IMR-90 (cell line): ENCODE results near the gene IAPP. TPM values are rescaled to one million over a fixed set of nuclear protein-coding genes. Genes with fewer than 3 reads are reported as not detected.

Experiments
- ATAC-seq: fragments of 200-7000 bp; cut with Tn5 transposase; 2 replicates; pipeline ENCODE4 v1.9.1; 2020; ENCODE audit warnings: low read depth, mild to moderate bottlenecking, moderate library complexity
- BruUV-seq: library from RNA; stranded (reverse); fragments of 400-500 nt; replicated peaks from 2 replicates; lab custom pipeline; 2021; lab: Mats Ljungman, UMichigan
- CTCF ChIA-PET: fragments of 300-600 bp; formaldehyde crosslinking; extraction: SDS; loops from one replicate; lab custom pipeline; 2021; ENCODE audit warnings: antibody characterized with exemption; lab: Yijun Ruan, JAX
- POLR2A ChIA-PET: fragments of 300-600 bp; sonication (Branson Sonifier 250); formaldehyde crosslinking; loops from one replicate; lab custom pipeline; 2022; ENCODE audit warnings: antibody characterized with exemption; ENCODE audit not compliant: unreplicated experiment; lab: Charles Lee
- DNase-seq: peaks from one replicate; pipeline ENCODE4 v3.0.0; 2013
- H2AFZ ChIP-seq: replicated peaks from 2 replicates; pipeline ENCODE3; 2013; ENCODE audit warnings: low read length, mild to moderate bottlenecking; ENCODE audit not compliant: poor library complexity
- H2AK5ac ChIP-seq: 2 replicates; pipeline ENCODE4 v1.6.1; 2013; ENCODE audit warnings: low read depth, low read length, inconsistent platforms
- H2AK9ac ChIP-seq: replicated peaks from 2 replicates; pipeline ENCODE3; 2013; ENCODE audit warnings: mild to moderate bottlenecking, low read depth, low read length, moderate library complexity; ENCODE audit not compliant: poor library complexity
- H2BK120ac ChIP-seq: 2 replicates; pipeline ENCODE4 v1.6.1; 2013; ENCODE audit warnings: low read depth, low read length, inconsistent platforms
- H2BK15ac ChIP-seq: 3 replicates; pipeline ENCODE4 v1.6.1; 2013; ENCODE audit warnings: low read depth, low read length, inconsistent platforms
- H2BK20ac ChIP-seq: 2 replicates; pipeline ENCODE4 v1.6.1; 2013; ENCODE audit warnings: low read depth, mild to moderate bottlenecking, inconsistent platforms, low read length, moderate library complexity
- H2BK5ac ChIP-seq: 2 replicates; pipeline ENCODE4 v1.6.1; 2013; ENCODE audit warnings: mild to moderate bottlenecking, low read depth, low read length, inconsistent platforms; ENCODE audit not compliant: poor library complexity, severe bottlenecking
- H3K14ac ChIP-seq: replicated peaks from 2 replicates; pipeline ENCODE4 v1.6.1; 2013; ENCODE audit warnings: low read depth, low read length, inconsistent platforms
- H3K18ac ChIP-seq: 2 replicates; pipeline ENCODE4 v1.6.1; 2013; ENCODE audit warnings: low read depth, low read length, control low read depth
- H3K23ac ChIP-seq: 2 replicates; pipeline ENCODE4 v1.6.1; 2013; ENCODE audit warnings: low read depth, low read length, inconsistent platforms
- H3K27ac ChIP-seq: 2 replicates; pipeline ENCODE4 v1.5.1; 2013; ENCODE audit warnings: mild to moderate bottlenecking, control low read depth, low read length; ENCODE audit not compliant: insufficient read depth
- H3K27me3 ChIP-seq: 2 replicates; pipeline ENCODE4 v1.6.1; 2013; ENCODE audit warnings: low read length; ENCODE audit not compliant: control insufficient read depth, insufficient read depth
- H3K36me3 ChIP-seq: 2 replicates; pipeline ENCODE4 v1.6.1; 2013; ENCODE audit warnings: low read length, mixed read lengths; ENCODE audit not compliant: control insufficient read depth, insufficient read depth
- H3K4ac ChIP-seq: 2 replicates; pipeline ENCODE4 v1.6.1; 2013; ENCODE audit warnings: low read depth, low read length, inconsistent platforms
- H3K4me1 ChIP-seq: 2 replicates; pipeline ENCODE4 v1.6.1; 2013; ENCODE audit warnings: low read length, mixed read lengths; ENCODE audit not compliant: control insufficient read depth, insufficient read depth
- H3K4me2 ChIP-seq: 2 replicates; pipeline ENCODE4 v1.6.1; 2013; ENCODE audit warnings: low read depth, mild to moderate bottlenecking, control low read depth, low read length, moderate library complexity
- H3K4me3 ChIP-seq: 2 replicates; pipeline ENCODE4 v1.5.1; 2013; ENCODE audit warnings: low read depth, mild to moderate bottlenecking, control low read depth, low read length, moderate library complexity; ENCODE audit not compliant: insufficient read depth
- H3K56ac ChIP-seq: 2 replicates; pipeline ENCODE4 v1.6.1; 2013; ENCODE audit warnings: low read length, inconsistent platforms; ENCODE audit not compliant: insufficient read depth; ENCODE audit errors: extremely low read depth
- H3K79me1 ChIP-seq, 2 experiments: 2 replicates each; pipeline ENCODE4 v1.6.1; 2013; ENCODE audit warnings: low read length in 2 of 2, inconsistent platforms in 1 of 2, low read depth in 1 of 2
- H3K9ac ChIP-seq: 2 replicates; pipeline ENCODE4 v1.6.1; 2013; ENCODE audit warnings: low read depth, low read length, control low read depth
- H3K9me1 ChIP-seq: 2 replicates; pipeline ENCODE4 v1.6.1; 2013; ENCODE audit warnings: low read length, inconsistent platforms; ENCODE audit not compliant: insufficient read depth
- H3K9me3 ChIP-seq: 2 replicates; pipeline ENCODE4 v1.6.1; 2013; ENCODE audit warnings: low read length; ENCODE audit not compliant: control insufficient read depth, insufficient read depth
- H4K20me1 ChIP-seq: 2 replicates; pipeline ENCODE4 v1.6.1; 2013; ENCODE audit warnings: low read length, inconsistent platforms; ENCODE audit not compliant: insufficient read depth
- H4K5ac ChIP-seq: 2 replicates; pipeline ENCODE4 v1.6.1; 2013; ENCODE audit warnings: mild to moderate bottlenecking, low read depth, low read length, control low read depth
- H4K8ac ChIP-seq, 2 experiments: 2 replicates each; pipeline ENCODE4 v1.6.1; 2013; ENCODE audit warnings: low read depth in 2 of 2, low read length in 2 of 2, control low read depth in 1 of 2, inconsistent platforms in 1 of 2
- H4K91ac ChIP-seq: 2 replicates; pipeline ENCODE4 v1.6.1; 2013; ENCODE audit warnings: low read depth, low read length, inconsistent platforms; ENCODE audit not compliant: insufficient read depth
- BHLHE40 ChIP-seq: fragments of 150-350 bp; IDR thresholded peaks from 2 replicates; pipeline ENCODE4 v1.6.1; 2016; ENCODE audit warnings: mild to moderate bottlenecking, low read depth, low read length
- CEBPB ChIP-seq: IDR thresholded peaks from 2 replicates; pipeline ENCODE4 v1.6.1; 2012; ENCODE audit warnings: low read depth, low read length, improper control_type of control experiment
- CHD1 ChIP-seq: IDR thresholded peaks from 2 replicates; pipeline ENCODE4 v1.6.1; 2012; ENCODE audit warnings: low read depth, low read length, improper control_type of control experiment
- FOS ChIP-seq: fragments of 150-350 bp; IDR thresholded peaks from 2 replicates; pipeline ENCODE4 v1.6.1; 2016; ENCODE audit warnings: low read depth, low read length
- MAFK ChIP-seq: IDR thresholded peaks from 2 replicates; pipeline ENCODE4 v1.6.1; 2012; ENCODE audit warnings: low read depth, low read length, improper control_type of control experiment
- MAZ ChIP-seq: IDR thresholded peaks from 2 replicates; pipeline ENCODE4 v1.6.1; 2012; ENCODE audit warnings: low read depth, mild to moderate bottlenecking, low read length, improper control_type of control experiment, moderate library complexity, borderline replicate concordance
- MXI1 ChIP-seq: IDR thresholded peaks from 2 replicates; pipeline ENCODE4 v1.6.1; 2012; ENCODE audit warnings: low read depth, mild to moderate bottlenecking, low read length, moderate library complexity, borderline replicate concordance
- NFE2L2 ChIP-seq: fragments of 150-350 bp; IDR thresholded peaks from 2 replicates; pipeline ENCODE4 v1.6.1; 2016; ENCODE audit warnings: low read depth, mild to moderate bottlenecking, low read length
- POLR2A ChIP-seq: IDR thresholded peaks from 2 replicates; pipeline ENCODE4 v1.6.1; 2012; ENCODE audit warnings: mild to moderate bottlenecking, low read depth, low read length
- RAD21 ChIP-seq: IDR thresholded peaks from 2 replicates; pipeline ENCODE4 v1.6.1; 2012; ENCODE audit warnings: low read length, improper control_type of control experiment
- RCOR1 ChIP-seq: IDR thresholded peaks from 2 replicates; pipeline ENCODE4 v1.6.1; 2012; ENCODE audit warnings: mild to moderate bottlenecking, low read length, improper control_type of control experiment; ENCODE audit not compliant: insufficient replicate concordance
- RFX5 ChIP-seq: IDR thresholded peaks from 2 replicates; pipeline ENCODE4 v1.8.0; 2012; ENCODE audit warnings: low read depth, mild to moderate bottlenecking, low read length, moderate library complexity
- SMC3 ChIP-seq: fragments of 150-350 bp; IDR thresholded peaks from 2 replicates; pipeline ENCODE4 v1.6.1; 2016; ENCODE audit warnings: low read depth, mild to moderate bottlenecking, antibody characterized with exemption, low read length, moderate library complexity
- WGBS, 2 experiments: methylation state at CpG; one replicate each; pipeline versions ENCODE4 v1.1.5 to v1.1.7; 2013; ENCODE audit warnings: missing lambda C conversion rate in 2 of 2; ENCODE audit not compliant: insufficient read length in 1 of 2; ENCODE audit errors: extremely low coverage in 2 of 2; 5-methylcytosine and 5-hydroxymethylcytosine counted together
- dilution Hi-C: fragments of 300-500 bp; cut with HindIII; formaldehyde crosslinking; loops from one replicate; pipeline ENCODE4 v1.14.3; 2018; ENCODE audit warnings: low sequenced_read_pairs; ENCODE audit not compliant: unreplicated experiment
- in situ Hi-C: fragments of 300-500 bp; cut with MboI; formaldehyde crosslinking; loops from 3 replicates; pipeline ENCODE4 v1.14.3; 2019; ENCODE audit warnings: low sequenced_read_pairs, inconsistent platforms, mixed read lengths
- intact Hi-C: fragments of 100-400 bp; cut with micrococcal nuclease; formaldehyde crosslinking; loops from 2 replicates; pipeline ENCODE4 v1.10.0; 2022
- polyA plus RNA-seq, 3 experiments: library from polyadenylated mRNA; depleted of rRNA; stranded (reverse); fragments of >200 nt; gene quantifications; 2 replicates each; pipeline ENCODE4 v1.2.3, GENCODE V29; 2012; ENCODE audit warnings: low replicate concordance in 1 of 3
- total RNA-seq: library from RNA; depleted of rRNA; stranded (reverse); fragments of >200 nt; gene quantifications from 2 replicates; pipeline ENCODE4 v1.2.3, GENCODE V29; 2012
- TF ChIP-seq, protein P1 (sequence below): conservative IDR thresholded peaks from 2 replicates; pipeline ENCODE4 v1.5.1; 2012; ENCODE audit warnings: mild to moderate bottlenecking, low read depth, low read length, improper control_type of control experiment
- TF ChIP-seq, protein P2 (sequence below): fragments of 150-350 bp; IDR thresholded peaks from 2 replicates; pipeline ENCODE4 v1.6.1; 2017; ENCODE audit warnings: mild to moderate bottlenecking, antibody characterized with exemption, low read length, low read depth
- TF ChIP-seq, protein P3 (sequence below): fragments of 150-350 bp; IDR thresholded peaks from 2 replicates; pipeline ENCODE4 v1.6.1; 2016; ENCODE audit warnings: low read depth, mild to moderate bottlenecking, low read length, moderate library complexity, borderline replicate concordance

IAPP gene
- total and polyA plus RNA-seq, 2 of the 4 experiments (the other 2 are of a cell fraction), result not detected

DNA sequence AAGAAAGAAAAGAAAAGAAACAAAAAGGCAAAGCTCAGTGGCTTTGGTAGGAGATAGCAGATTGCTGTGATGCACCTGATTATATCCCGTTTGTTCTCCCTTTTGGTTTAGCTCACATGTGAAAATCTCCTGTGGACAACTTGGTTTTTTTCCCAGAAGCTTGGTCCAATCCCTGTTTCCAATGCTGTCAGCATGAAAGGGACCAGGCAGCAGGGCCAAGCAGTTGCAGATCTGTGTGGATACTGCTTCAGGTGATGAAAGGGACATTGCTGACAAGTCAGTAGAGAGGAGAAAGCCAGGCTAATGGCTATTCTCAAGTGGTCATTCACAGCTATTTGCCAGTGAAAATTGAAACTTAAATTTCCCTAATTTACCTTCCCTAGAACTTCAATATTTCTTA lies 19.2 kb upstream of the IAPP start:
- H2AK9ac ChIP-seq, result no peak overlapping the region
- no peak overlapping the region for H3K4me2 ChIP-seq
- no peak overlapping the region for H4K8ac ChIP-seq
- ChIA-PET POLR2A (no interaction called here), CTCF (no interaction called here)
- H3K18ac ChIP-seq, result no peak overlapping the region
- no peak overlapping the region for H3K4me3 ChIP-seq
- no peak overlapping the region for H3K4ac ChIP-seq
- H3K9me1 ChIP-seq, result no peaks in the 10 kb centered on the region
- no peak overlapping the region for H4K5ac ChIP-seq
- no peak overlapping the region for H3K27ac ChIP-seq
- H3K4me1 ChIP-seq, result no peaks in the 10 kb centered on the region
- H2BK20ac ChIP-seq, result no peak overlapping the region
- WGBS, 2 experiments, result 25% methylated on average over 1 of the region's 1 CpG; no CpG with 5 or more reads in 1 of the 2 experiments
- no peak overlapping the region for H2BK15ac ChIP-seq
- no peaks in the 10 kb centered on the region for H3K36me3 ChIP-seq
- no peaks in the 10 kb centered on the region for H4K20me1 ChIP-seq
- TF ChIP-seq MXI1 (no peak), POLR2A (no peak), RCOR1 (no peak), CHD1 (no peak), MAZ (no peak), NFE2L2 (no peak), CEBPB (no peak), MAFK (no peak), RFX5 (no peak), BHLHE40 (no peak), RAD21 (no peak), FOS (no peak), SMC3 (no peak)
- TF ChIP-seq, protein P1, sequence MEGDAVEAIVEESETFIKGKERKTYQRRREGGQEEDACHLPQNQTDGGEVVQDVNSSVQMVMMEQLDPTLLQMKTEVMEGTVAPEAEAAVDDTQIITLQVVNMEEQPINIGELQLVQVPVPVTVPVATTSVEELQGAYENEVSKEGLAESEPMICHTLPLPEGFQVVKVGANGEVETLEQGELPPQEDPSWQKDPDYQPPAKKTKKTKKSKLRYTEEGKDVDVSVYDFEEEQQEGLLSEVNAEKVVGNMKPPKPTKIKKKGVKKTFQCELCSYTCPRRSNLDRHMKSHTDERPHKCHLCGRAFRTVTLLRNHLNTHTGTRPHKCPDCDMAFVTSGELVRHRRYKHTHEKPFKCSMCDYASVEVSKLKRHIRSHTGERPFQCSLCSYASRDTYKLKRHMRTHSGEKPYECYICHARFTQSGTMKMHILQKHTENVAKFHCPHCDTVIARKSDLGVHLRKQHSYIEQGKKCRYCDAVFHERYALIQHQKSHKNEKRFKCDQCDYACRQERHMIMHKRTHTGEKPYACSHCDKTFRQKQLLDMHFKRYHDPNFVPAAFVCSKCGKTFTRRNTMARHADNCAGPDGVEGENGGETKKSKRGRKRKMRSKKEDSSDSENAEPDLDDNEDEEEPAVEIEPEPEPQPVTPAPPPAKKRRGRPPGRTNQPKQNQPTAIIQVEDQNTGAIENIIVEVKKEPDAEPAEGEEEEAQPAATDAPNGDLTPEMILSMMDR, result no peak
- TF ChIP-seq, protein P2, sequence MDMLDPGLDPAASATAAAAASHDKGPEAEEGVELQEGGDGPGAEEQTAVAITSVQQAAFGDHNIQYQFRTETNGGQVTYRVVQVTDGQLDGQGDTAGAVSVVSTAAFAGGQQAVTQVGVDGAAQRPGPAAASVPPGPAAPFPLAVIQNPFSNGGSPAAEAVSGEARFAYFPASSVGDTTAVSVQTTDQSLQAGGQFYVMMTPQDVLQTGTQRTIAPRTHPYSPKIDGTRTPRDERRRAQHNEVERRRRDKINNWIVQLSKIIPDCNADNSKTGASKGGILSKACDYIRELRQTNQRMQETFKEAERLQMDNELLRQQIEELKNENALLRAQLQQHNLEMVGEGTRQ, result no peak
- TF ChIP-seq, protein P3, sequence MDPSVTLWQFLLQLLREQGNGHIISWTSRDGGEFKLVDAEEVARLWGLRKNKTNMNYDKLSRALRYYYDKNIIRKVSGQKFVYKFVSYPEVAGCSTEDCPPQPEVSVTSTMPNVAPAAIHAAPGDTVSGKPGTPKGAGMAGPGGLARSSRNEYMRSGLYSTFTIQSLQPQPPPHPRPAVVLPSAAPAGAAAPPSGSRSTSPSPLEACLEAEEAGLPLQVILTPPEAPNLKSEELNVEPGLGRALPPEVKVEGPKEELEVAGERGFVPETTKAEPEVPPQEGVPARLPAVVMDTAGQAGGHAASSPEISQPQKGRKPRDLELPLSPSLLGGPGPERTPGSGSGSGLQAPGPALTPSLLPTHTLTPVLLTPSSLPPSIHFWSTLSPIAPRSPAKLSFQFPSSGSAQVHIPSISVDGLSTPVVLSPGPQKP, result no peak
- H2AK5ac ChIP-seq, result no peak overlapping the region
- H3K56ac ChIP-seq, result no peak overlapping the region
- no peaks in the 10 kb centered on the region for H3K27me3 ChIP-seq
- BruUV-seq, result no TSS peak
- H2BK120ac ChIP-seq, result no peak overlapping the region
- H2AFZ ChIP-seq, result no peak overlapping the region
- no peak overlapping the region for H3K23ac ChIP-seq
- H3K79me1 ChIP-seq, result no peaks in the 10 kb centered on the region
- H4K91ac ChIP-seq, result no peak overlapping the region
- in situ Hi-C loops (no loop called here), intact Hi-C loops (no loop called here), dilution Hi-C loops (no loop called here)
- no peak overlapping the region for H3K9ac ChIP-seq
- no peak overlapping the region for H3K14ac ChIP-seq
- no peak for DNase-seq
- H3K9me3 ChIP-seq, result peaks cover 1% of the 10 kb centered on the region; the same call in 1 of the 2 replicates
- H2BK5ac ChIP-seq, result no peak overlapping the region
- no peak for ATAC-seq
